ENCODE results near the gene PERM1. TPM values are rescaled to one million over a fixed set of nuclear protein-coding genes. Genes with fewer than 3 reads are reported as not detected.

The PERM1 gene
- total RNA-seq, 4 donors from 2014 or later = 0.22 TPM; not detected in 3

GRCh38 chr1:930633-931138 lies 51.2 kb downstream of the PERM1 start:
- Histone ChIP-seq H3K27ac (no peak overlapping the region), H3K4me1 (peaks cover 11 to 33% of the 10 kb centered on the region in 2 donors), H3K9me3 (no peaks in the 10 kb centered on the region), H3K36me3 (no peaks in the 10 kb centered on the region), H3K27me3 (peaks cover 2% of the 10 kb centered on the region), H3K4me3 (replicated peaks in 1 of 3) (no peak overlapping the region)
- intact Hi-C loops (cut with DNase I) = no loop called here
- TF ChIP-seq POLR2A (IDR thresholded peaks at IDR 0.05) = no peak
- TF ChIP-seq CTCF (IDR thresholded peaks at IDR 0.05) = no peak
- no peak for DNase-seq
- 86% methylated on average over 8 of the region's 18 CpGs; no CpG with 5 or more reads in 1 of the 2 donors for WGBS, 2 donors

DNA sequence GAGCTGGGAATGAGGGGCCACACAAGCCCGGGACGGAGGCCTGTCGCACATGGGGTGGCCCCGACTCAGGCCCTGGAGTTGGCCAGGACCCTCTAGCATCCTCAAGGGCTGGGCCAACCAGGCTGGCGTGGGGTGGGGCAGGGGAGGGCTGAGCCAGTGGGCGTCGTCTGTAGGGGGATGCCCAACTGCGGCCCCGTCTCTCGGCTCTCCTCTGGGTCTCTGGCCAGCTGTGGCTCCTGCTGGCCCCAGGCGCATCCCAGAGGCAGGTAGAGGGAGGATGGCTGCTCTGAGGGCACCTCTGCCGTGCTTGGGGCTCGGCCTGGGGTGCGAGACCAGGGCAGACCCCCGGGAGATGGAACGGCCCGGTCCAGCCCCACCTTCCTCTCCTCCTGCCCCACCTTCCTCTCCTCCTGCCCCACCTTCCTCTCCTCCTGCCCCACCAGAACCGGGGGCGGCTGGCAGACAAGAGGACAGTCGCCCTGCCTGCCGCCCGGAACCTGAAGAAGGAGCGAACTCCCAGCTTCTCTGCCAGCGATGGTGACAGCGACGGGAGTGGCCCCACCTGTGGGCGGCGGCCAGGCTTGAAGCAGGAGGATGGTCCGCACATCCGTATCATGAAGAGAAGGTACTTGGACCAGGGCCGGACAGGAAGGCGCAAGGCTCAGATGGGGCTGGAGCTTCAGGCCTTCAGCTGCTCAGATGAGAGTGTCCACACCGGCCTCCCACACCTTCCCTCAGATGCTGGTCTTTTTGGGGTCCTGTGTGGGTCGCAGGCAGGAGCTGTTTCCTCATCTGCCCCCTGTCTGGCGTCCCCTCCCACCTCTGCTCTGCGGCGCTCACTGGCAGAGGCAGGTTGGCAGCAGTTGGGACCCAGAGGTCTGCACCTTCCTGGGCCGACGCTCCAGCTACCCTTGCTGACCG lies 51.9 kb downstream of the PERM1 start:
- no peaks in the 10 kb centered on the region for H3K9me3 ChIP-seq
- WGBS, 2 donors = 85 to 86% methylated on average over 23 to 27 of the region's 40 CpGs
- intact Hi-C loops (cut with DNase I) = no loop called here
- H3K4me3 ChIP-seq (replicated peaks in 1 of 3) = no peak overlapping the region
- no peaks in the 10 kb centered on the region for H3K36me3 ChIP-seq
- TF ChIP-seq CTCF (IDR thresholded peaks at IDR 0.05) = no peak
- no peak for TF ChIP-seq POLR2A (IDR thresholded peaks at IDR 0.05)
- no peak for DNase-seq
- H3K27ac ChIP-seq = no peak overlapping the region
- H3K4me1 ChIP-seq = peaks cover 11 to 29% of the 10 kb centered on the region in 2 donors
- H3K27me3 ChIP-seq = peaks cover 6% of the 10 kb centered on the region

DNA sequence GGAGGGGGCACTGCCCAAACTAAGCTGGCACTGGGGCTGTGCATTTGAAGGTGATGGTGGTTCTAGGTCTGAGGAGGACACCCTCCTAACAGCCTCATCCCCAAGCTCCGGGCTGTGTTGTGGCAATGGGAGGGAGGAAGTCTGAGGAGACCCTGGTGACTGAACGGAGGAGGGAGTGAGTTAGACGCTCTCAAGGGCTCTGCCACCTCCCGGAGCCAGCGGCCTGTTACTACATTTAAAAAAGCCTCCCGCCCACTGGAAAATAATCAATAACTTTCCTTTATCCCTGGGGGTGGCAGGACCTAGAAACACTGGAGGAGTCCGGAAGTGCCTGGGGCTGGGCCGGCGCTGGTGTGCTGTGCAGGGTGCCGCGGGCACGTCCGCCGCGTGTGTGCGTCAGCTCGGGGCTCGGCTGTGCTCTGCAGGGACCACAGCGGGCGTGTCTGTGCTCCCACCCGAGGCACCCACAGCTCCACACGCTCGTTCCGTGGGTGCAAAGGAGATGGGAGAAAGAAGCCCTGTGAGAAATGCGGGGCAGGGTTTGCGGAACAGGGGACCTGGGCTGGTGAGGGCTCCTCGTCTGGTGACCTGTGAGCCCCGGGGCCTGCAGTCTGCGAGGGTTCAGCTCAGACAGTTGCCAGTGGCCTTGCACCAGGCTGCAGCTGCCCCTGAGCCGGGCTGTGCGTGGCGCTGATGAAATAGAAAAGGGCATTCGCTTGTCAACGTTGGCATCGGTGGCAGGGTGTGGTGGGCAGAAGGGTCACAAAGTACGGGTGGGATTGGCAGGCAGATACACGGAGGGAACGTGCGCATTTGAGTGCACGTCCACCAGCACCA lies 52.9 kb downstream of the PERM1 start:
- TF ChIP-seq POLR2A (IDR thresholded peaks at IDR 0.05) (no peak), CTCF (IDR thresholded peaks at IDR 0.05) (no peak)
- peaks cover 6% of the 10 kb centered on the region for H3K27me3 ChIP-seq

GRCh38 chr1:927748-928147 lies 54.1 kb downstream of the PERM1 start:
- intact Hi-C loops (cut with DNase I) = no loop called here
- Histone ChIP-seq H3K27ac (no peak overlapping the region), H3K27me3 (peaks cover 6% of the 10 kb centered on the region)

More for the DNA sequence above, 52.9 kb downstream of the PERM1 start:
- intact Hi-C loops (cut with DNase I) = no loop called here
- WGBS, 2 donors = 74 to 75% methylated on average over 38 of the region's 40 CpGs
- H3K36me3 ChIP-seq = no peaks in the 10 kb centered on the region
- no peak overlapping the region for H3K27ac ChIP-seq
- no peaks in the 10 kb centered on the region for H3K9me3 ChIP-seq
- H3K4me3 ChIP-seq (replicated peaks in 1 of 3) = no peak overlapping the region
- DNase-seq = no peak
- peaks cover 11 to 27% of the 10 kb centered on the region in 2 donors for H3K4me1 ChIP-seq

More at GRCh38 chr1:927748-928147, 54.1 kb downstream of the PERM1 start:
- H3K36me3 ChIP-seq = no peaks in the 10 kb centered on the region
- TF ChIP-seq POLR2A (IDR thresholded peaks at IDR 0.05) (no peak), CTCF (IDR thresholded peaks at IDR 0.05) (no peak)
- peaks cover 12 to 26% of the 10 kb centered on the region in 2 donors for H3K4me1 ChIP-seq
- DNase-seq = no peak
- 28 to 34% methylated on average over 5 to 9 of the region's 10 CpGs for WGBS, 2 donors
- no peaks in the 10 kb centered on the region for H3K9me3 ChIP-seq
- H3K4me3 ChIP-seq (replicated peaks in 1 of 3) = no peak overlapping the region

Data from thyroid gland (tissue), 4 donors.